OCI-LY1 (cell line): ENCODE data around the gene NCAM1.

Experiments used
- H2AFZ ChIP-seq: fragments of 200-600 bp; sonication (generic), shearing (Covaris generic); 2 replicates; pipeline ENCODE4 v1.6.0; 2014; ENCODE audit warnings: antibody characterized with exemption, mild to moderate bottlenecking, low read length
- H3F3A ChIP-seq: fragments of 200-600 bp; sonication (generic), shearing (Covaris generic); 2 replicates; pipeline ENCODE4 v1.6.0; 2014; ENCODE audit warnings: mild to moderate bottlenecking, antibody characterized with exemption, low read length, moderate library complexity; ENCODE audit not compliant: insufficient read depth
- H3K27ac ChIP-seq: fragments of 200-600 bp; sonication (generic); 2 replicates; pipeline ENCODE4 v1.5.1; 2014; ENCODE audit warnings: low read length, mixed run types, mild to moderate bottlenecking, low read depth; ENCODE audit not compliant: poor library complexity, severe bottlenecking
- H3K27me3 ChIP-seq: fragments of 200-600 bp; sonication (generic); 2 replicates; pipeline ENCODE4 v1.6.0; 2014; ENCODE audit warnings: antibody characterized with exemption, mild to moderate bottlenecking, low read length, moderate library complexity; ENCODE audit not compliant: insufficient read depth
- H3K36me3 ChIP-seq: fragments of 200-600 bp; sonication (generic); 2 replicates; pipeline ENCODE4 v1.6.1; 2014; ENCODE audit warnings: mild to moderate bottlenecking, antibody characterized with exemption, low read length, moderate library complexity, mixed read lengths; ENCODE audit not compliant: insufficient read depth
- H3K4me1 ChIP-seq: fragments of 200-600 bp; sonication (generic); 2 replicates; pipeline ENCODE4 v1.5.1; 2014; ENCODE audit warnings: mild to moderate bottlenecking, low read length, moderate library complexity; ENCODE audit not compliant: insufficient read depth, severe bottlenecking
- H3K4me2 ChIP-seq: fragments of 200-600 bp; sonication (generic), shearing (Covaris generic); 2 replicates; pipeline ENCODE4 v1.6.1; 2014; ENCODE audit warnings: low read length
- H3K4me3 ChIP-seq: fragments of 200-600 bp; sonication (generic); 2 replicates; pipeline ENCODE4 v1.5.1; 2014; ENCODE audit warnings: low read length, low read depth, mild to moderate bottlenecking, mixed read lengths; ENCODE audit not compliant: poor library complexity, severe bottlenecking
- H3K79me2 ChIP-seq: fragments of 200-600 bp; shearing (Covaris generic); 2 replicates; pipeline ENCODE4 v1.6.1; 2016; ENCODE audit warnings: mixed run types, low read length, mixed read lengths; ENCODE audit not compliant: insufficient read depth
- H3K9ac ChIP-seq: fragments of 200-600 bp; sonication (generic), shearing (Covaris generic); 2 replicates; pipeline ENCODE4 v1.6.1; 2014; ENCODE audit warnings: mild to moderate bottlenecking, low read length, mixed read lengths
- H3K9me2 ChIP-seq: fragments of 200-600 bp; sonication (generic), shearing (Covaris generic); 2 replicates; pipeline ENCODE4 v1.6.1; 2014; ENCODE audit warnings: low read depth, mild to moderate bottlenecking, low read length, mixed read lengths
- H3K9me3 ChIP-seq: fragments of 200-600 bp; shearing (Covaris generic); 2 replicates; pipeline ENCODE4 v1.6.1; 2014; ENCODE audit warnings: low read length, mixed read lengths
- H4K20me1 ChIP-seq: fragments of 200-600 bp; sonication (generic), shearing (Covaris generic); 2 replicates; pipeline ENCODE4 v1.6.0; 2016; ENCODE audit warnings: mild to moderate bottlenecking, low read length; ENCODE audit not compliant: insufficient read depth
- EZH2 ChIP-seq: fragments of 200-600 bp; sonication (generic), shearing (Covaris generic); IDR thresholded peaks from 2 replicates; pipeline ENCODE4 v1.8.0; 2017; ENCODE audit warnings: borderline replicate concordance, mixed run types, mild to moderate bottlenecking, antibody characterized with exemption, low read length, moderate library complexity, mixed read lengths
- TF ChIP-seq, protein P1 (sequence below): fragments of 200-600 bp; sonication (generic), shearing (Covaris generic); IDR thresholded peaks from 2 replicates; pipeline ENCODE4 v1.5.1; 2017; ENCODE audit warnings: mild to moderate bottlenecking, antibody characterized with exemption, low read length, moderate library complexity, mixed read lengths

Gene NCAM1

DNA sequence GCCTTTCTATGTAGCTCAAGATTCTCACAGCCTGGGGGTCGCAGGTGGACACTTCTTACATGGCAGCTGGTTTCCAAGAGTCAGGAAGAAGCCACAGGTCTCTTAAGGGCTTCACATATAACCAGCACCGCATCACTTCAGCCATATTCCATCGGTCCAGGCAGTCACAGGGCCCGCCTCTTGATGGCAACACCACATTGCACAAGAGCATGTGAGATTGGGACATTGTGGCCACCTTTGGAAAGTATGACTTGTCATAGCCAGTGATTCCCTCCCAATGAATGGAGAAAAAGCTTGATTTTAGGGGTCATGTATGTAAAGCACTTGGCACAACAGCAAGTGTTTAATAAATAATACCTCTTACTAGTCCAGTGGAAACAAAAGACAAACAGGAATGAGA lies 98.3 kb downstream of the NCAM1 start:
- H3K27ac ChIP-seq = no peak overlapping the region
- no peaks in the 10 kb centered on the region for H3K27me3 ChIP-seq
- no peak for TF ChIP-seq EZH2
- TF ChIP-seq, protein P1, sequence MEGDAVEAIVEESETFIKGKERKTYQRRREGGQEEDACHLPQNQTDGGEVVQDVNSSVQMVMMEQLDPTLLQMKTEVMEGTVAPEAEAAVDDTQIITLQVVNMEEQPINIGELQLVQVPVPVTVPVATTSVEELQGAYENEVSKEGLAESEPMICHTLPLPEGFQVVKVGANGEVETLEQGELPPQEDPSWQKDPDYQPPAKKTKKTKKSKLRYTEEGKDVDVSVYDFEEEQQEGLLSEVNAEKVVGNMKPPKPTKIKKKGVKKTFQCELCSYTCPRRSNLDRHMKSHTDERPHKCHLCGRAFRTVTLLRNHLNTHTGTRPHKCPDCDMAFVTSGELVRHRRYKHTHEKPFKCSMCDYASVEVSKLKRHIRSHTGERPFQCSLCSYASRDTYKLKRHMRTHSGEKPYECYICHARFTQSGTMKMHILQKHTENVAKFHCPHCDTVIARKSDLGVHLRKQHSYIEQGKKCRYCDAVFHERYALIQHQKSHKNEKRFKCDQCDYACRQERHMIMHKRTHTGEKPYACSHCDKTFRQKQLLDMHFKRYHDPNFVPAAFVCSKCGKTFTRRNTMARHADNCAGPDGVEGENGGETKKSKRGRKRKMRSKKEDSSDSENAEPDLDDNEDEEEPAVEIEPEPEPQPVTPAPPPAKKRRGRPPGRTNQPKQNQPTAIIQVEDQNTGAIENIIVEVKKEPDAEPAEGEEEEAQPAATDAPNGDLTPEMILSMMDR = no peak
- H3K9ac ChIP-seq = no peak overlapping the region
- H3K9me2 ChIP-seq = no peaks in the 10 kb centered on the region
- no peaks in the 10 kb centered on the region for H3K9me3 ChIP-seq
- H3F3A ChIP-seq = no peaks in the 10 kb centered on the region
- no peaks in the 10 kb centered on the region for H4K20me1 ChIP-seq
- H2AFZ ChIP-seq = no peak overlapping the region
- no peaks in the 10 kb centered on the region for H3K79me2 ChIP-seq
- H3K4me1 ChIP-seq = no peaks in the 10 kb centered on the region
- no peak overlapping the region for H3K4me2 ChIP-seq
- no peak overlapping the region for H3K4me3 ChIP-seq
- H3K36me3 ChIP-seq = no peaks in the 10 kb centered on the region

DNA sequence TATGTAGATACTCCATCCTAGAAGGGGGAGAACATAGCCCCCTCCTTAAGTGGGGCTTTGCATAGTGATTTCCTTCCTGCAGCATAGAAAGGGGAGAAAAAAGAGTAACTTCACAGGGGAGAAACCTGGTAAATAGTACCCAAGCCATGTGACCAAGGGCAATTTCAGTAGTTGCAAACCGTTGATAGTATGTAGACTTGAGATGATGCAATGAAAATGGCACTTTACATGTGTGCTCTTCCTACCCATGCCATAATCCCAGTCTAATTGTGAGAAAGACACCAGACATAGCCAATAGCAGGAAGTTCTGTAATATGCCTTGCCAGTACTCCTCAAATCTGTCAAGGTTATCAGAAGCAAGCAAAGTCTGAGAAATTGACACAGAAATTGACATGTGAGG lies 104.1 kb downstream of the NCAM1 start:
- Histone ChIP-seq H3K36me3 (no peaks in the 10 kb centered on the region), H3F3A (no peaks in the 10 kb centered on the region), H3K4me2 (no peak overlapping the region)

DNA sequence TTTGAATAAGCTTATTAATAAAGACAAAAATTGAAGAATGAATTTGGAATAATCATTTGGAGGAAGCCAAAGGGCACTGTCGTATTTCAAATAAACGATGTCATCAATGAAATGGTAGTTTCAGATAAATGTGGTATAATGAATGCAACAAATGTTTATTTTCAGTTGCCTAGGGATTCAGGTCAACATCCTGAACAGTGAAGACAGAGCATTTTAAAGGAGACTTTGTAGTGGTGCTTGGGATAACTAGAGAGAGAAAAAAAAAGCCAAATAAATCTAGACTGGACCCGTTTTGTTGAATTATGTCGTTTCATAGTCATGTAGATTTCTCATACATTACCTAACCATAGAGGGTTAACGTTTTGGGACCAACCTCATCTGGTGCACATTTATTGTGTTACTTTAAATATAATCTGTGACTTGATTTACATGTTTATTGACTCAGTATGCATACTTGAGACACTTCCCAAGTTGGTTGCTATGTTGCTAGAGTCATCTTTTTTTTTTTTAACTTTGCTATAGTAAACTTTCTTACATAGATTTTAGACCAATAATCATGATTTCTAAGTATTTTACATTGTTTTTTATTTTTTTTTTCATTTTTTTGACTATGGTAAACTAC lies 111.1 kb downstream of the NCAM1 start:
- H3F3A ChIP-seq = no peaks in the 10 kb centered on the region
- H3K4me3 ChIP-seq = no peak overlapping the region
- H2AFZ ChIP-seq = no peak overlapping the region
- no peaks in the 10 kb centered on the region for H3K36me3 ChIP-seq
- H3K4me1 ChIP-seq = no peaks in the 10 kb centered on the region
- H4K20me1 ChIP-seq = no peaks in the 10 kb centered on the region
- H3K27ac ChIP-seq = no peak overlapping the region
- no peak for TF ChIP-seq EZH2
- TF ChIP-seq, protein P1 = no peak
- no peaks in the 10 kb centered on the region for H3K9me3 ChIP-seq
- H3K79me2 ChIP-seq = no peaks in the 10 kb centered on the region
- no peak overlapping the region for H3K9ac ChIP-seq
- no peaks in the 10 kb centered on the region for H3K9me2 ChIP-seq
- no peak overlapping the region for H3K4me2 ChIP-seq
- H3K27me3 ChIP-seq = no peaks in the 10 kb centered on the region

More for the DNA sequence above, 104.1 kb downstream of the NCAM1 start:
- Histone ChIP-seq H3K27me3 (no peaks in the 10 kb centered on the region), H3K79me2 (no peaks in the 10 kb centered on the region), H3K9me3 (no peaks in the 10 kb centered on the region), H4K20me1 (no peaks in the 10 kb centered on the region), H3K4me1 (no peaks in the 10 kb centered on the region), H3K4me3 (no peak overlapping the region), H3K9ac (no peak overlapping the region), H2AFZ (no peak overlapping the region), H3K9me2 (no peaks in the 10 kb centered on the region), H3K27ac (no peak overlapping the region)
- no peak for TF ChIP-seq EZH2
- TF ChIP-seq, protein P1 = no peak
